Measurements from ENCODE around the gene PPP1R3D.

Gene PPP1R3D

DNA sequence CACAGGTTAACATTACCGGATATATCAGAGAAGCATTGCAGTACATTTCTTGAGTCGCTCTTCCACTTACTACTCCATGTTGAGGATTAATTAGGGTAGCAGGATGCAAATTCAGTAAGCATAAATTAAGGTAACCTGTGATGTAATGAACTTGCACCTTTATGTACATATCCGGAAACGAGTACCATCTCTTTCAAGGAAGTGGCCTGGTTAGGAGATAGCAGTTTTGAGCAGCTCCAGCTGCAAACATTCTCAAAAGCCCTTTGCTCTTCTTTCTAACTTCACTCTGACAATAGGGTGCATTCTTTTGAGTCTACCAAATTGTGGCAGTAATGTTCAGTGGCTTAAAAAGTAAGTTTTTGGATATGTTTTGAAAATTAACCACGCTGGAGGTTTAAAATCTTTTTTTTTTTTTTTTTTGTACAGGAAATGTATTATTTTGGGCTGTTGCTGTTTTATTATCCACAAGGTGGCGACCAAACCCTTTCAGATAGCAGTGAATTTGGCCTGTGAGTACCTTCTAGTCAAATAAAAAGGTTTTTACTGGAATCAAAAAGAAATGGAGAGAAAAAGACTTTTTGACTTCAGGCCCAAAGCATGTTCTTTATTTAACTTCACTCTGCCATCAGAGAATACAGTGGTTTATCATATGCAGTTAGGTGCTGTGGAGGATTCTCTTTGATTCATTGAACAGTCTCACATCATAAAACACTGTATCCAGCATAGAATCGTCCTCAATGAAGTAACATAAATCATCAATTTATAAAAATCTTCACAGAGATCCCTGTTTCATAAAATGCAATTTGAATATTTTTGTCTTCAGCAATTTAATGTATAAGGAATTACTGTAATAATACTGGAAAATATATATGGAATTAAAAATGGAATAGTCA is 9.0 kb upstream of the PPP1R3D start:
- DNase-seq (ENCODE audit: low read depth in 1 of 2, low spot score in 1 of 2): no peak

GRCh38 chr20:59948212-59948611 is 8.1 kb upstream of the PPP1R3D start:
- DNase-seq (ENCODE audit: low read depth in 1 of 2, low spot score in 1 of 2): no peak

DNA sequence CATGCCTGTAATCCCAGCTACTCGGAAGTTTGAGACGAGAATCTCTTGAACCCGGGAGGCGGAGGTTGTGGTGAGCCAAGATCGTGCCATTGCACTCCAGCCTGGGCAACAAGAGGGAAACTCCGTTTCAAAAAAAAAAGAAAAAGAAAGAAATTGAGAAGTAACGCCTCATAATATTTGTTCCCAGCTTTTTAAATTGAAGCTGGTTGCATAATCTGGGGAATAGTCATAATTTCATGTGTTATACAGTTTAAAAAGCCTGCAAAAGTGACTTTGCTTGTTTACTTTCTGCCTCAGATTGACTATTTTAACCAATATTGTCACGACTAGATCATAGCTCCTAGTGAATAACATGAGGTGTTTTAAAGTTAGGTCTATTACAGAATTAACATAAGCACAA is 7.3 kb upstream of the PPP1R3D start:
- DNase-seq (ENCODE audit: low read depth in 1 of 2, low spot score in 1 of 2): no peak

DNA sequence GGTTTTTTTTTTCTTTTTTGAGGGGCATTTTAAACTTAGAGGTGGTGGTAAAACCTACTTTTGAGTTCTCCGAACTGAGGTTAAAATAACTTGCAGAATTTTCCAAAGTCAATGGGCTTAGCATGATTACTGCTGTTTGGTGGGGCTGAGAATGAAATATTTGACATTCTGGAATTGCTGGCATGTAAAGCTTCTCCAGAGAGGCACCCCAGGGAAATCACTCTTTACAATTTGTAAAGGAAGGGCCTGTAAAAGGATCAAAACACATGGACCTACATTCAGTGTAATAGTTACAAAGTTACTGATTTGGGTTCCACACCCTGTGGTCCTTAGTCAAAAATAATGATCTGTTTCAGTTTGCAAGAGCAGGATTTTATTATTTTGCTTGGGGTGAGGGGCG is 5.6 kb upstream of the PPP1R3D start:
- DNase-seq (ENCODE audit: low read depth in 1 of 2, low spot score in 1 of 2): no peak

GRCh38 chr20:59945175-59945574 is 5.1 kb upstream of the PPP1R3D start:
- DNase-seq (ENCODE audit: low read depth in 1 of 2, low spot score in 1 of 2): no peak

- DNase-seq (ENCODE audit: low read depth in 1 of 2, low spot score in 1 of 2): no peak
These were observed 4.6 kb upstream of the PPP1R3D start for GRCh38 chr20:59944726-59945125.

DNA sequence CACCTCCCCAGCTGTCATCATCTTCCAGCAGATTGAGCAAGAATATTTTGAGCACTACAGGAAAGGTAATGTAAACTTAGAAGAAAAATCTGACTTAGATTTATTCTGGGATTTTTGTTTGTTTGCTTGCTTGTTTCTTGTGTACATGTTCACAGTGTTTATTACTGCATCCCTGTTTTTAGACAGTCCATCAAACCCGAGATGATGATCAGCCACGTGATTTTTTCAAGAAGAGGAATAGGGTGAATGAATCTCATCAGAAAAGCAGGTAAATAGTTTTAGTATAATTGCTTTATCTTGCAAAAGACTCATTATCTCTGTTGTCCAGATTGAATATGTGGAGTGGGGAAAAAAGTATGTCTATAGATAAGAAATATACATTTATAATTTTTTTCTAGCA is 2.1 kb upstream of the PPP1R3D start:
- DNase-seq (ENCODE audit: low read depth in 1 of 2, low spot score in 1 of 2): no peak

DNA sequence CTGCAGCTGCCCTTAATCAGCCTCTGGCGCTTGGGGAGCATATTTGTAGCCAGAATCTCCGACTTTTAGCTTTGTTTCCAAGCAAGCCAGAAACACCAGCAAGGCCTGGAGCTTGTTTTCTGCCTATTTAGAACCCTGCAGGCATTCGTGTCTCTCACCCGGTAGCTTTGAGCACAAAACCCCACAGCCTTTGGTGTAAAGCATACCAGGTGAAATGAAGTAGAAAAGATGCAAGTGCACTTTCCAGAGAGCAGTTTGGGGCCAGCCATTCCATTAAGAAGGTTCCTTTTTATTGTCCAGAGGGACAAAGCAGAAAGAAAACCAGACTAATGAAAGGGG is 820 bp upstream of the PPP1R3D start:
- DNase-seq (ENCODE audit: low read depth in 1 of 2, low spot score in 1 of 2): no peak

GRCh38 chr20:59939879-59940128 is 301 bp downstream of the PPP1R3D start:
- no peak for DNase-seq (ENCODE audit: low read depth in 1 of 2, low spot score in 1 of 2)

DNA sequence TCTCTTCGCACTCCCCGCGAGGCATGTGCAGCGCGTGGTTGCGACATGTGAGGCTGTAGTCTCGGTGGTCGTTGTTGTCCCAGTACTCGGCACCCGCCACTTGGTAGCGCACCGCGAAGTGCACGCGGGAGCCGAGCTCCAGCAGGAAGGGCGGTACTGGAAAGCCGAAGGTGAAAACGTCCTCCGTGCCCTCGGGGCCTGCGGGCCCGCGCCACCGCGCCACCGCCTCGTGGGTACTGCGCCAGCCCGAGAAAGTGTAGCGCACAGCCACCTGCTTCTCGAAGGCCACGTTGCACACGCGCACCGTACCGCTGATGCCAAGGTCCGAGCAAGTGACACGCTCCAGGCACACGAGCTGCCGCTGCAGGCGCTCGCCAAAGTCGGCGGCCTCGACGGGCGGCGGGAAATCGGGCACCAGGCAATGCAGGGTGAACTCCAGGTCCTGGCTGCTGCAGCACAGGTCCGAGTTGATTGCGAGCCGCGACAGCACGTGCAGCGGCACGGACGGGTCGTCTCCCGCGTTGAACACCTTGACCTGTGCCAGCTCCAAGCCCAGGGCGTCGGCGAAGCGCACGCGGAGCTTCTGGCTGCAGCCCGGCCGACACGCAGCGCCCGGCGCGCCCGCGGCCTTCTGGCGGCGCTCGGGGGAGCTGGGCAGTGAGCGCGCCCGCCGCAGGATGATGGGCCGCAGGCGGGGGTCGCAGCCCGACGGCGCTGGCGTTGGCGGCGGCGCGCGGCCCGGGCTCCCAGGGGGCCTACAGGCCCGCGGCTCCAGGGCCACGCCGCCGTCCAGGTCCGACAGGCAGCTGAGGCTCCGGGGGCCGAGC is 840 bp downstream of the PPP1R3D start:
- DNase-seq (ENCODE audit: low read depth in 1 of 2, low spot score in 1 of 2): no peak

DNA sequence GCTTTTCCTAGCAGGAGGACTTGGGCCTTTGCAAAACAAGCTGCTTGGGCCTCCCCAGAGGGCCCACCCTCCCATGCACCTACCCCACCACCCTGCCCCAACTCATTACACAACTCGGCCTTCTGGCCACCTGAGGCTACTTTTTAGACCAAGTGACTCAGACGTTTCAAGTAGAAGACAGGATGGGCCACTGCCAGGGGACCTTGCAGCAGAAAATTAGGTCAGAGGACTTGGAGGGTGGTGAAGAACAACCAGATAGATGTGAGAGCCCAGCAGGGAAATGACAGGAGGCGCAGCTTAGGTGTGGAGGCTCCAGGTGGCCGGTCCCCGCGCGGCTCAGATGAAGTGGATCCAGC is 1.4 kb downstream of the PPP1R3D start:
- no peak for DNase-seq (ENCODE audit: low read depth in 1 of 2, low spot score in 1 of 2)

GRCh38 chr20:59938221-59938620 is 1.9 kb downstream of the PPP1R3D start:
- no peak for DNase-seq (ENCODE audit: low read depth in 1 of 2, low spot score in 1 of 2)

DNA sequence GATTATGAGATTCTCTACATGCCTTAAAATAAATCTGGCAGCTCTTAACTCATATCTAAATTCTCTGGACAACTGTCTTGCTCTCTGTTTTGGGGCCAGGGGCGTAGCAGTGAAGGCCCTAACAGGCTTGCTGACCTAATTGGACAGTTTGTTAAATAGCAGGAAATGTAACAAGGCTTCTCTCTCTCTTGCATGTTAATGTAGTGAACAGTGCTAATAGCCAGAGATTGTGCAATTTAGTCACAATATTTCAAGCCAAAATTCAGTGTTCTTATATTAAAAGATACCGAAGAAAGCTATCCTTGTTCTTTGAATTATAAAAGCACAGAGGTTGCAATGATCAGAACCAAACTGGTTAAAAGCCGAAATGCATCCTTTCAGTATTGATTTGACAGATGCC is 3.0 kb downstream of the PPP1R3D start:
- no peak for DNase-seq (ENCODE audit: low read depth in 1 of 2, low spot score in 1 of 2)

GRCh38 chr20:59936409-59936808 is 3.7 kb downstream of the PPP1R3D start:
- no peak for DNase-seq (ENCODE audit: low read depth in 1 of 2, low spot score in 1 of 2)

DNA sequence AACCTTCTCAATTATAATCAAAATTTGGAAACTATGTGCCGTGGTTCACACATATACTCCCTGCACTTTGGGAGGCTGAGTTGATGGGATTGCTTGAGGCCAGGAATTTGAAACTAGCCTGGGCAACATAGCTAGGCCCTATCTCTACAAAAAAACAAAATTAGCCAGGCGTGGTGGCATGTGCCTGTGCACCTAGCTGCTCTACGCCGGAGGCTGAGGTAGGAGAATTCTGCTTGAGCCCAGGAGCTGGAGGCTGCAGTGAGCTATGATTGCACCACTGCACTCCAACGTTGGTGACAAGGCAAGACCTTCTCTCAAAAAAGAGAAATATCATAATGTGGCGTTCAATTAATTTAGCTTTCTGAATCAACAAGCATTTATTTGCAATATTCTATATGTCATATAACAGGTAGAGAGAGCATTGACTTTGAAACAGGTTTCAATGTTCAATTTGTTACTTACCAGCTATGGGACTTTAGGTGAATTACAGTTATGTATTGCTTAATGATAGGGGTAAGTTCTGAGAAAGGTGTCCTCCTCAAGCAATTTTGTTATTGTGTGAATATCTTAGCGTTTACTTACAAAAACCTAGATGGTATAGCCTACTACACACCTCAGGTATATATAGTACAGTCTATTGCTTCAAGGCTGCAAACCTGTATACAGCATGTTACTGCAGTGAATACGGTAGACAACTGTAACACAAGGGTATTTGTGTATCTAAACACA is 4.5 kb downstream of the PPP1R3D start:
- no peak for DNase-seq (ENCODE audit: low read depth in 1 of 2, low spot score in 1 of 2)

- peak; percentile 60 to 63 for DNase-seq (ENCODE audit: low read depth in 1 of 2, low spot score in 1 of 2)
These were observed 6.1 kb downstream of the PPP1R3D start for GRCh38 chr20:59933849-59934585.

DNA sequence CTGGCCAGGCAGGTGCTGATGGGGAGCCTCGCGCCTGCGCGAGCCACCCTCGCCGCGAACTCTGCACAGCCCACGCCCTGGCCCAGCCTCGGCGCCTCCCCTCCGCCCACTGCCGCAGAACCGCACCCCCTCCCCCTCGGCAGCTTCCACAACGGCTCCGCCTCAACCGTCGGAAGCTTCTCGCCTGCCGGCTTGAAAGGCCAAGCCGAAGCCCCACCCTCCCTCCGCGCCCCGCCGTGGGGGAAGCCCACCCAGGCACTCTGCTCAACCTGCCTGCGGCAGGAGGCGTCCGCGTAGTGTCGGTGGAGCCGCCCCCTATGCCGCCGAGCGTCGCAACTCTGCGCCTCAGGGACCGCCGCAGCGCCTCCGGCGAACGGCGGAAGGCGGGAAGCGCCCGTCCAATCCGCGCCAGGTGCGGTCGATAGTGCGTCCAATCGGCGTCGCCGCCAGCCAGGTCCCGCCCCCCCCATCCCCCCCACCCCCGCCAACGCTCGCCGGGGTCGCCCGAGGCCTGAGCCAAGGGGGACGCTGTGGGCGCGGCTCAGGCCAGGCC is 6.7 kb downstream of the PPP1R3D start, which contains the start of gene SYCP2:
Gene SYCP2, minus strand, starts transcription at position 342 of the 553 bp plus-strand sequence. CDS start 11,224 bp downstream, outside the sequence.
- peak; percentile 27 to 28 for DNase-seq (ENCODE audit: low read depth in 1 of 2, low spot score in 1 of 2)

GRCh38 chr20:59932616-59933295 is 7.3 kb downstream of the PPP1R3D start:
- DNase-seq (ENCODE audit: low read depth in 1 of 2, low spot score in 1 of 2): no peak

- no peak for DNase-seq (ENCODE audit: low read depth in 1 of 2, low spot score in 1 of 2)
These were observed 8.4 kb downstream of the PPP1R3D start for GRCh38 chr20:59931511-59932312.

DNA sequence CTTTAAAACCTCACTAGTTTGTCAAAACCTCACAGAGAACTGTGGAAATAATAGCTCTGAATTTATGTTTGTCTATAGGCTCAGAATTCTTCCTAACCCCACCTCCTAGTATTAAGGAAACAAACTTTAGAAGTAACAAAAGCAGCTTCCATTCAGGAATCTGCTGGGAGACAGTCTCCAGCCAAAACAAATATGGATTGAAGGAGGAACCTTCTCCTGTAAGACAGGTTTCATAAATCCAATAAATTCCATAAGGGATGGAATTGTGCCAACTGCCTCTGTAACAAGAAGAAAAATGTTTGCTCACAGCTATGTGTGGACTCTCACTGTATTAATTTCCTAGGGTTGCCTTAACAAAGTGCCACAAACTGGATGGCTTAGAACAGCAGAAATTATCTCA is 14.2 kb downstream of the PPP1R3D start:
- DNase-seq (ENCODE audit: low read depth in 1 of 2, low spot score in 1 of 2): no peak

All from activated CD4-positive, alpha-beta T cell treated with anti-CD3 and anti-CD28 coated beads, Interleukin-2, amount 50 U/mL, for 24 hours (primary cell).